Measurements from ENCODE around the gene UGT1A3.

- TF ChIP-seq TAF1 (conservative IDR thresholded peaks at IDR 0.05), result no peak
- no peak for TF ChIP-seq CTCF (IDR thresholded peaks at IDR 0.05; ENCODE audit: low read depth, low read length, missing input control)
These were observed 93.4 kb downstream of the UGT1A3 start for GRCh38 chr2:233822101-233822771.

All from liver (tissue), 3 donors.